HG03175 (cell line): ENCODE results near the gene SYT11.
"Not testable (repeated sequence)": the region's sequence is repeated elsewhere in the genome, so short reads cannot be mapped to it uniquely, and the experiment has no call there.

Source experiments
- ATAC-seq: cut with Tn5 transposase; IDR thresholded peaks from one replicate; pipeline ENCODE4 v1.9.1; 2021; ENCODE audit warnings: mild to moderate bottlenecking, moderate library complexity; ENCODE audit not compliant: unreplicated experiment

The SYT11 gene

DNA sequence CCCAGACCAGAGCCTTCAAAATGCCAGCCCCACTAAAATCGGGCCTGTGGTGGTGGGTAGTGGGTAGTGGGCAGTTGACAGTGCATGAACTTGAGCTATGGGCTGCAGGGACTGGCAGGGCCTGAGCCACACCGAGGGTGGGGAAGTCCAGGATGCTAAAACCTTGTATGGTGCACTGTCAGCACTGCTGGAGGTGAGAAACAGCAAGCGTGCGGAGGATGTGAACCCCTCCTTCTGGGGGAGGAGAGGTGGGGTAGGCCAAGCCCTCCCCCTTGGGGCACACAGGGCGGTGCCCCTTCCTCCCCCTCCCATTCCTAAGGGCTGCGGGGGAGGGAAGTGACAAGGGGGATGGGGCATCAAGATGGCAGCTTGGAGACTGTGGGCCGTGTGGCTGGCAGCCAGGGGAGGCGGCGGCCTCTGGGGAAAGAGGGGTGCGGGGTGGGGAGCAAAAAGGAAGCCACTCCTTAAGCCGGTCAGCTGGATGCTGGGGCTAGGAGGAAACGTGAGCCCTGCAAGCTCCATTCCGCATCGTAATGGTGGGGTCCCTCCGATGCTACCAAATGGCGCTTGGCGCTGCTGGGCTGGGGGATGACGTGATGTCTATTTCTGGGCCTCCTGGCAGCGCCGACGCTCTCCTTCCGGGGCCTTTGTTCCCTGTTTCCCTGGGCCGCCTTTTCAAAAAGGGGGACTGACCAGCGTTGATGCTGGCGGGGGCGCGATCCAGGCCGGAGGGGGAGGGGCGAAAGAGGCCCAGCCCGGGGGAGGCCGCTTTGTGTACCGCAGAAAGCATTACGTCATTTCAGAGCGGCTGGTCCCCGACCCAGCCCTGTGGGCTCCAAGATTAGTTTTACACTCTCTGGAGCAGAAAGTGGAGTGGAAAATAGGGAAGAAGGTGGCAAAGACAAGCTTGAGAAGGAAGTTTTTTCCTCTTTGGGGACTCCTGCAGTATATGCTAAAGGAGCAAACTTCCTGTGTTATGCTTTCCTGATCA lies 809 bp downstream of the SYT11 start:
- ATAC-seq, result no peak

DNA sequence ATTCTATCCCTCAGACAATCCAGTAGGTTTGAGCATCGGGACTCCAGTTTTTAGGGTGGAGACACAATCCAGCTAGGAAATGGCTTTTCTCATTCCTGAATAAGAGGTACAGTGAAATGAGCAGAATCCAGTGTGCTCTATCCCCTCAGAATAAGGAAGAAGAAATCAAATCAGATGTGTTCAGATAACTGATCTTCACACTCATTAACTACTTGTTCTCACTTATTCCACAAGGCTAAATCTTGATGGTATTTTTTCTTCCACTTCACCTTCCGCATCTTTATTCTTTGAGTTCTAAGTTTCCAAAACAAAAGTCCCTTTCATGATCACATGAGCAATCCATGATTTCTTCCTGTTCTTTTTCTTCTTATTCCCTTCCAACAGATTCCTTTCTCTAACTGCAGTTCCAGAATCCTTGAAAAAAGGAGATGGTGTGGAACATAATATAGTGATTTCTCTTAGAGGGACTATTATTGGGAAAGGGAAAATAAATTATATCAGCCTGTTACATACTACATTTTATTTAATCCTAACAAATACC lies 1.7 kb downstream of the SYT11 start:
- ATAC-seq, result no peak

GRCh38 chr1:155861896-155862295 lies 2.5 kb downstream of the SYT11 start:
- no peak for ATAC-seq

GRCh38 chr1:155864393-155864792 lies 5.0 kb downstream of the SYT11 start:
- ATAC-seq, result no peak

- no peak for ATAC-seq
Observed at GRCh38 chr1:155867766-155868165, 8.4 kb downstream of the SYT11 start.

- ATAC-seq, result no peak
Observed at GRCh38 chr1:155871390-155871789, 12.0 kb downstream of the SYT11 start.

DNA sequence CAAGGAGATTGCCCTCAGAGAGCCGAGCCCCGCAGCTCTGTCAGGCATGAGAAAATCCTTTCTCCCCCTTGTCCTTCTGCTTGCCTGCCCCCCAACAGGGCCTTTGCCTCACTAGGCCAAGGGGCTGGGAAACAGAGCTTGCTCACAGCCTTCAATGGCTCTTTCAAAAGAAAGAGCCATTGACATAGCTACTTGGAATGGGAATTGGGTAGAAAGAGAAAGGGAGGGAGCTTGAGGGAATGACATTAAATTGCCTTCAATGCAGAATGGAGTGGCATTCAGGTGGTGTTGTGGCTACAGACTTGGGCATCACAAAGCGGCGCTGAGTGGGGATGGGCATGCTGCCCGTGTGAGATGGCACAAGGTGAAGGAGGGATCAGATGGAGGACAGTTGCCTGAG lies 13.2 kb downstream of the SYT11 start:
- no peak for ATAC-seq

GRCh38 chr1:155873860-155874259 lies 14.5 kb downstream of the SYT11 start:
- ATAC-seq, result no peak

DNA sequence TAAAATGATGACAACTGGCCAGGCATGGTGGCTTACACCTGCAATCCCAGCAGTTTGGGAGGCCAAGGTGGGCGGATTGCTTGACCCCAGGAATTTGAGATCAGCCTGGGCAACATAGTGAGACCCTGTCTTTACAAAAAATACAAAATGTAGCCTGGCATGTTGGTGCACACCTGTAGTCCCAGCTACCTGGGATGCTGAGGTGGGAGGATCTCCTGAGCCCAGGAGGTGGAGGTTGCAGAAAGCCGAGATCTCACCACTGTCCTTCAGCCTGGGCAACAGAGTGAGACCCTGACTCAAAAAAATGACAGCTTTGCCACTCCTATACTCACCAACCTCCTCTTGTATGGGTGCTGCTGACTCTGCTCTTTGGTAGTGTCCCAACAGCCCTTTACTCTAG lies 18.6 kb downstream of the SYT11 start:
- no peak for ATAC-seq

- no peak for ATAC-seq
Observed at GRCh38 chr1:155880251-155880650, 20.9 kb downstream of the SYT11 start.

DNA sequence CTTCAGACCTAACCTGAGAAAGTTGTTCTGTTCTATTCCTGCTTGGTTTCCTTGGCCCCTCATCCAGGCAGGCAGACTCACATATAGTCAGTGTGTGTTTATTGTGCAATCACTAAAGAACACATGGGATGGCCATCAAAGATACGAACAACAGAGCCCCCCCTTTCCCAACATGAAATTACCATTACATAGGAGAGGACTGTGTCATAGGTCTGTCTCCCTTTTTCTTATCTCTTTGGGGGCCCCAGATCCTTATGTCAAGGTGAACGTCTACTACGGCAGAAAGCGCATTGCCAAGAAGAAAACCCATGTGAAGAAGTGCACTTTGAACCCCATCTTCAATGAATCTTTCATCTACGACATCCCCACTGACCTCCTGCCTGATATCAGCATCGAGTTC lies 21.6 kb downstream of the SYT11 start:
- no peak for ATAC-seq

DNA sequence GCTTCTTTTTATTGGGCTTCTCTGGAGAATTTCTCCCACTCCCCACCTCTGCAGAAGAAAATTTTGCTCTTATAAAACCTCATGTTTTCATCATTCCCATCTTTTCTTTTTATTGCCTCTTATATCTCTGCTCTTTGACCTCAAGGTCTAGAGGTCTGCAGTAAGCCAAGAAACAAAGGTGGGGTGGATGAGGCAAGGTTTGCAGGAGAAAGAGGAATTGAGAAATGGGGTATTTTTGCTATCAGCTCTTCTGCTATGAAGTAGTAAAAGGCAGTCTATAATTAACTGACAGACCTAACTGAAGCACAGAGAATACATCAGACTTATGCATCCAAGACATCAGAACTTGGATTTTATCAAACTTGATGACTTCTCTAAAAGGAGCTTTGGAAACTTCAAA lies 22.9 kb downstream of the SYT11 start:
- ATAC-seq, result no peak

GRCh38 chr1:155882766-155883165 lies 23.4 kb downstream of the SYT11 start:
- no peak for ATAC-seq

GRCh38 chr1:155884031-155884960 lies 24.9 kb downstream of the SYT11 start:
- no peak for ATAC-seq

GRCh38 chr1:155884982-155885381 lies 25.6 kb downstream of the SYT11 start:
- ATAC-seq, result no peak

DNA sequence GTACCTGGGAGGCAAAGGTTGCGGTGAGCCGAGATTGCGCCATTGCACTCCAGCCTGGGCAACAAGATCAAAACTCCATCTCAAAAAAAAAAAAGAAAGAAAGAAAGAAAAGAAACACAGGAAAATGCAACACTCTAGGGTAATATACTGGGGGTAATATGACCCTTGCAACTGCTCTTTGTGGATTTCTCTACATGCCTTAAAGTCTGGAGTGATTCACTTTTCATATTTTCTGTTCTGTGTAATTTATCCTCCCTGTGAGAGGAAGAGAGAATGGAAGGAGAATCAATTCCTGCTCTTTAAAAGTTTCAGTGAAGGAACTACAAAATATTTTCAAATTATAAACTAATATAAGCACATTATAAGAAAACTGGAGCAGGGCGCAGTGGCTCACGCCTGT lies 29.1 kb downstream of the SYT11 start:
- ATAC-seq, result no peak

DNA sequence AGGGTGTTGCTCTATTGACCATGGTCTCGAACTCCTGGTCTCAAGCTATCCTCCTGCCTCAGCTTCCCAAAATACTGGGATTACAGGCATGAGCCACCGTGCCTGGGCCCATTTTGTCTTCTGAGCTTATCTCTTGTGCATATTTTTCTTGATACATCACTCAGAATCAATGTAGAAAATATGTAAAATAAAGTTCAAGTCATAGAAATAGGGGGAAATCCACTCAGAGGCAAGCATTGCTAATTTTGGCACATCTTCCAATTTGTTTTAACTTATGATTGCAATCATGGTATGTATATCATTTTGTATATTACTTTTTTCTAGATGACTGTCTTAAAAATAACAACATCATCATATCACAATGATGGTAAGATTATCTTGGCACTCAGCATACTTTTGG lies 30.2 kb downstream of the SYT11 start:
- no peak for ATAC-seq

- ATAC-seq, result no peak
Observed at GRCh38 chr1:155890251-155890650, 30.9 kb downstream of the SYT11 start.

DNA sequence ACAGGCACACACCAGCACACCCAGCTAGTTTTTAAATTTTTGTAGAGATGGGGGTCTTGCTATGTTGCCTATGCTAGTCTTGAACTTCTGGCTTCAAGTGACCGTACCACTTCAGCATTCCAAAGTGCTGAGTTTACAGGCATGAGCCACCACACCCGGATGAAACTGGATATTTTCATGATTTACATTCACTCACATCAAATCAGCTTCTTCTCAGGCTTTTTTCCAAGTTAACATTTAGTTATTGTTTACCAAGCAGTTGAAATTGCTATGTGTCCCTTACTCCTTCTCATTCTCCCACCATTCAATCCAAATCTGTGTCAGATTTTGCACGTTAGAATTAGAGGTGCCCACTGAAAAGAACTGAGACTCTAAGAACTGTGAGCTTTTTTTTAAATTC lies 33.4 kb downstream of the SYT11 start:
- ATAC-seq, result no peak

DNA sequence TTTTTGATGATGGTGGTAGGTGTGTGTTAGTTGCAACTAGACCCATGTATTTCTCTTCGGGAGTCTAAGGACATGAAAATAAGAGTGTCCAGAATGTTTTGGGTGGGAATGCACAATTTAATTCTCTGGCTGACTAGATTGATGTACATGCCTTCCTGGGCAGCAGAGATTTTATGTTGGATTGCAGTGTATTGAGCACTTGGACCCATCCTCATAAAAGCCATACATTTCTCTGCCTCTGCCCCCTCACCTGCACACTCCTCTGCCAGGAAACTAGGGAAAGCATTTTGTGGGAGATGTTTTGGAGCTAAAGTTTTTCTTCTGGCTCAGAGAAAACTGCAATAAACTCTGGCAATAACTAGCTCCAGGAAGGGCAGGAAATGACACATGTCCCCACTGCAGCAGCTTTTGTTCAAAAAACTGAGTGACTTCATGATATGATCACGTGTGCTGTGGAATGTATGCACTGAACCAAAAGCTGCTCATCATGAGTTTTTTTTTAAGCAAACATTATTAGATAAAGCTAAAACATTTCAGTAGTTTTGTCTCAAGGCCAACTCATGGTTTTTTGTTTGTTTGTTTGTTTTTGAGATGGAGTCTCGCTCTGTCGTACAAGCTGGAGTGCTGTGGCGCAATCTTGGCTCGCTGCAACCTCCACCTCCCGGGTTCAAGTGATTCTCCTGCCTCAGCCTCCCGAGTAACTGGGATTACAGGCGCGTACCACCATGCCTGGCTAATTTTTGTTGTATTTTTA lies 34.2 kb downstream of the SYT11 start:
- ATAC-seq, result no peak

DNA sequence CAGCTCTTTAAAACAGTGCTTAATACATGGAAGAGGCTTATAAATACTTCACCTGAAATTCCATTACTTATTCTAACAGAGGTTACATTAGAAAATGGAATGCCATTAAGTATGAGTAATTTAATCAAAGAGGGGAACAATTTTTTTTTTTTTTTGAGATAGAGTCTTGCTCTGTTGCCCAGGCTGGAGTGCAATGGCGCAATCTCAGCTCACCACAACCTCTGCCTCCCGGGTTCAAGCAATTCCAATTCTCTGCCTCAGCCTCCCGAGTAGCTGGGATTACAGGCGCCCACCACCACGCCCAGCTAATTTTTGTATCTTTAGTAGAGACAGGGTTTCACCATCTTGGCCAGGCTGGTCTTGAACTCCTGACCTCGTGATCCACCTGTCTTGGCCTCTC lies 36.2 kb downstream of the SYT11 start:
- ATAC-seq, result not testable (repeated sequence)
